Middle frontal gyrus (tissue), 1 donor: ENCODE data around the gene MEFV.
"Not testable (repeated sequence)": the region's sequence is repeated elsewhere in the genome, so short reads cannot be mapped to it uniquely, and the experiment has no call there.

ENCODE experiments used
- DNase-seq: peaks from one replicate; pipeline ENCODE4 v3.0.0-alpha.2; 2015; ENCODE audit warnings: low spot score; ENCODE audit errors: extremely low spot score

Gene MEFV

DNA sequence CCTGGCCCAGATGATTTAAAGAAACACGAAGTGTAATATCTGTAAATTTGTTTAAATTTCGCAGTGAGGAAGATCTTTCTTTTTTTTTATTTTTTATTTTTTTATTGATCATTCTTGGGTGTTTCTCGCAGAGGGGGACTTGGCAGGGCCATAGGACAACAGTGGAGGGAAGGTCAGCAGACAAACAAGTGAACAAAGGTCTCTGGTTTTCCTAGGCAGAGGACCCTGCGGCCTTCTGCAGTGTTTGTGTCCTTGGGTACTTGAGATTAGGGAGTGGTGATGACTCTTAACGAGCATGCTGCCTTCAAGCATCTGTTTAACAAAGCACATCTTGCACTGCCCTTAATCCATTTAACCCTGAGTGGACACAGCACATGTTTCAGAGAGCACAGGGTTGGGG lies 14.3 kb upstream of the MEFV start:
- not testable (repeated sequence) for DNase-seq

DNA sequence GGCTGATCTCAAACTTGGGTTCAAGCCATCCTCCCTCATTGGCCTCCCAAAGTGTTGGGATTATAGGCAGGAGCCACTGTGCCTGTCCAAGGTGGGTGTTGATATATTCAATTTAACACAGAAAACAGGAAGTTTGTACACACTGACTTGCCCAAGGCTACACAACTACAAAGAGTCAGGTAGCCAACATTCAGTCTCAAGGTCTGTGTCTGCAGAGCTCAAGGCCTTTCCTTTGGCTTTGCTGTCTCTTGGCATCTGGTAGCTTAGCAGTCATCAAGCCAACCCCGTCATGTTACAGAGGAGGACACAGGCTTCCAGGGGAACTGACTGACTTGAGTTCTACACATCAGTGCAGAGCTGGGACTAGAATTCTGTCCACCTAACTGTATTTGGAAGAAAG lies 11.9 kb upstream of the MEFV start:
- no peak for DNase-seq

GRCh38 chr16:3266873-3267537 lies 10.6 kb upstream of the MEFV start:
- no peak for DNase-seq

DNA sequence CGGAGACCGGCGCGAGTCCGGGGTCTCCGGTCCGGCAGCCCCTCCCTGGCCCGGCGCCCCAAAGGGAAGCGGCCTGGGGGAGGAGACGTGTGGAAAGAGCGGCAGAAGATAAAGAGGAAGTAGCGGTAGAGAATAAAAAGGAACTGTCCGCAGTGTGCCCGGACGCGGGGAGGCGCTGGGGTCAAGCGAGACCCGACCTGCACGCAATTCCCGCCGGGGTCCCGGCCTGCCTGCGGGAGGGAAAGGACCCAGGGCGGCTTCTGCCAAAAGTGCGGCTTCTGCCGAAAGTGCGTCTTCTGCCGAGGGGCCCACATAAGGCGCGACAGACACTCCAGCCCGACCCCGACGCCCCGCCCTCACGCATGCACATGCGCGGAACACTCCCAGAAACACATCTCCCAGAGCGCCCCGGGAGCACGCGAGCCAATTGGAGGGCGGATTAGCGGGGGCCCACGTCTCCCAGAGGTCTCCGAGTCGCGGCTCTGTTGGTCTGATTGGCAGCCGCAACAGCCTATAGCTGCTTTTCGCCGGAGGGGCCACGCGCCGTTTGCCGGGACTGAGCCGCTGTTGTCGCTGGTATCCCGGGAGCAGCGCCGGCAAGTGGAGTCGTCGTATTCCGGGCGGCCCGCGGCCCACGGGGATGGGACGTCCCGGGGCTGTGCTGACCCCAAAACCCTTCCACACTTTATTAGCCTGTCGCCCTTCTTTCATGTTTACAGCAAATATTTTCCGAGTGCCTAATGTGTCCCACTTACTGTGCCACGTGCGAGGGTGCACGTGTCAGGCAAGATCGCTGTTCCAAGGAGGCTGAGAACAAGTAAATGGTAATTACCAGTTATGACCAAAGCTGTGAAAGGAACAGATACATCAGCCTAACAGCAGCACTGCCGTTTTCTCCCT lies 8.0 kb upstream of the MEFV start:
- DNase-seq: peak; percentile 98

DNA sequence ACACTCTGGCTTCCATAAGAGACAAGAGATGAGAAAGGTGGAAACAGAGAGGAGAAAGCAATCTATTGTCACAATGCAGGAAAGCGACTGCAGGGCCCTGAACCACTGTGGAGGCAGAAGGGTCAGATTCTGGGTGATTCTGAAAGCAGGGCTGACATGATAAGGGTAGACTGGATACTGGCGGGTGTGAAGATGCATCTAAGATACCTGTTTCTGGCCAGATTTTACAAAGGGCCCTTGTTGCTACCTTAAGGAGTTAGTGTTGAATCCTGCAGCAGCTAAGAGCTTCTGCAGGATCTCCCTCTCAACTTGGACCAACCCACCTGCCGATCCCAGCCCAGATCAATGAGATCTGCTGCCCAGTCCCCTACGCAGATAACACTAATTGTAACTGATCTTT lies 6.1 kb upstream of the MEFV start:
- no peak for DNase-seq

GRCh38 chr16:3259836-3260235 lies 3.4 kb upstream of the MEFV start:
- DNase-seq: no peak

GRCh38 chr16:3256866-3257465 lies 533 bp upstream of the MEFV start:
- DNase-seq: no peak

DNA sequence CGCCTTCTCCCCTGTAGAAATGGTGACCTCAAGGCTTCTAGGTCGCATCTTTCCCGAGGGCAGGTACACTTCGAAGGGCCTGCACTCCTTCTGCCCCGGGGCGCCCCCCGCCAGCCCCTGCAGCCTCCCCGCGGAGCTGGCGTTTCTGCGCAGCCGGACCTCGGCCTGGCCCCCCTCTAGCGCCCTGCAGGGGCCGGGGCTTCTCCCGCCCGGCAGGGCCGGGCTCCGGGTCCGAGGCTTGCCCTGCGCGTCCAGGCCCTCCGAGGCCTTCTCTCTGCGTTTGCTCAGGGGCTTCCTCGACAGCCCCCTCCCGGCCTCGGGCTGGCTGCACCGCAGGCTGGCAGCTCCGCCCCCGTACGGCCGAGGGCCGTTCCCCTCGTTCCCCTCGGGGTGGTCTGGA lies 2.1 kb downstream of the MEFV start:
- no peak for DNase-seq

- DNase-seq: no peak
Observed at GRCh38 chr16:3252967-3253366, 3.5 kb downstream of the MEFV start.

- no peak for DNase-seq
Observed at GRCh38 chr16:3249451-3249850, 7.0 kb downstream of the MEFV start.

DNA sequence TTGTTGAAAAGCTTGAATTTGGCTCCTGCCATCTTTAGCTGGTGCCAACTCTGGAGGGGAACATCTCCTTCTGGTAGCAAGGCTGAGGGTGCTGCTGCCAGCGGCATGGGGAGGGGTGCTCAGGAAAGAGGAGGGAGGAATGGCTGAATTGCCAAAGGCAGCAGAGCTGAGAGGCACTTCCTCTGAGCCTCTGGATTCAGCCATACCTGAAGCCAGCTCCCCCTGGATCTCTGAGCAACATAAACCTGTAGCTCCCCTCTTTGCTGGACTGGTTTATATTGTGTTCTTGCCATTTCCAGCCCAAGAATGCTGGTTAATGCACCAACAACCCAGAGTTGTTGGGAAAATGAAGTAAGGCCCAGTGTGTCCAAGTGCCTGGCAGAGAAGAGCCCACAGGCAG lies 7.4 kb downstream of the MEFV start:
- DNase-seq: no peak

DNA sequence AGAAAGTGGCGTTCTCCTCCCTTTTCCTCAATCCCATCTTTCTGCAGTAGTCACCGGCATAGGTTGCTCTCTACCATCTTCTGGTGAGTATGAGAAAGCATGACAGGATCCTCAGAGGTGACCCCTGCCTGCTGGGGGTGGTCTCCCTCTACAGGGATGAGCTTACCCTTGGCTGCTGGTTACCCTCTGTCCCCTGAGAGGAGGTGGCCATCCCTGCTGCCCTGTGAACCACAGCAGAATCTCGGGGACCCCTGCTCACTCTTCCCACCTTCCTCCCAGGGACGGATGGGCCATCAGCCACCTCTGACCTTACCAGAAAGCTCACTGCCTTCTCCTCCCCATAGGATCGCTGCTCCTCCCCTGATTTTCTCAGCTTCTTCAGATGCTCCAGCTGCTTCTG lies 7.8 kb downstream of the MEFV start:
- no peak for DNase-seq

DNA sequence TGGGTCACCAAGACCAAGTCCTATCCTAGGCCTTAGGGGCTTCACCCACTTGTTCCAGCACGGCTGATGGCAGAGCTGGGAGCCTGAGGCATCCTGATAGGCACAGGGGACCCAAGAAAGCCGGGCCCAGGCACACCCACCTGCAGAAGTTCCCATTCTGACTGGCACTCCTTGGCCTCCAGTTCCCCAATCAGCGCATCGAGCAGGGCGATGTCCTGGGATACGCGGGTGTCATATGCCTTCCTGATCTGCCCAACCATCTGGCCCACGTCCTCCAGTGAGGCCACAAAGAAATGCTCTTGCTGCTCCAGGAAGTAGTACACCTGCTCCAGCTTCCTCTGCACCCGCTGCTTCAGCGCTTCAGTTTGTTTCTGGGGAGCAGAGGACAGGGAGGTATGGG lies 9.6 kb downstream of the MEFV start:
- DNase-seq: no peak

- no peak for DNase-seq
Observed at GRCh38 chr16:3246002-3246401, 10.4 kb downstream of the MEFV start.

DNA sequence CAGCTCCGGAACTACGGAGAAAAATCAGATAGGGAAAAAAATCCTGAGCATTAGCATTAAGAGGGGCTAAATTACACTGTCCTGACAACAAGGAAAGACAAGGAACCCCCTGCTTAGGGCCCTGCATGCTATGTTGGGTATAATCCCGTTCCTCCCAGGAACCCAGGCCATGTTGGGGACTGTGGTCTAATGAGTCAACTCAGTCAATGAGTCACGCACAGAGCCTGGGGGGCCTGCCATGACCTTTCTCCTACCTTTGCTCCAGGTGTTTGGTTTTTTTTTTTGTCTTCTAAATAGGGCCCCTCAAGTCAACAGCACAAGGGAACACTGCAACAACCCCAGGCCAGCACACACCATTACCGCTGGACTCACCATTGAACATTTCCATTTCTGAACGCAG lies 12.6 kb downstream of the MEFV start:
- no peak for DNase-seq

DNA sequence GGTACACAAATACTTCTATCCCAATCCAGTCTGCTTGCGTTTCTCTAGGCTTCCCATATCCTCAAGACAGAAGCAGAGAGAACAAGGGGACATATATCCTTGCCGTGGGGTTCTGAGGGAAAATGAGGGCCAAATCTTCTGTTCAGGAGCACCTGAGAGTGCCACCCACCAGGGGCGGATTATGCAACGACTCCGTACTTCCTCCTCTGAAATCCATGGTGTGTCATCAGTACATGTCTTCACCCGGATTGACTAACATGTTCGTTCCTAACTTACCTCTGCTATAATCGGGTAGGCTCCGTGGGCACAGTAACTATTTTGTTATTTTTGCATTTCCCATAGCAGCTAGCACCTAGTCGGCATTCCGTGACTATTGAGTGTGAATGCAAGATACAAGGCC lies 13.7 kb downstream of the MEFV start:
- DNase-seq: no peak

DNA sequence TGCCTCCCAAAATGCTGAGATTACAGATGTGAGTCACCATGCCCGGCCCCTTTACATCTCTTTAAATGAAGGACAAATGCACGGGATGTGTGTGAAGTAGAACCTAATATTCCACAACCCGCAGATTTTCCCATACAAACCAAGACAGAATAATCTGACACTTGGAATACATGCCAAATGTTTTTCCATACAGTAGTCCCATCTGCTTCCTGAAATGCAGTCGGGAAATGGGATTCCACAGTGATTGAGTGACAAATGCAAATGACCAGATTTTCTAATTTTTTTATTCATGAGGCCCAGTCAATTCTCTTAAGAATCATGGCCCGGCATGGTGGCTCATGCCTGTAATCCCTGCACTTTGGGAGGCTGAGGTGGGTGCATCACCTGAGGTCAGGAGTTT lies 14.7 kb downstream of the MEFV start:
- no peak for DNase-seq

GRCh38 chr16:3235856-3236669 lies 20.4 kb downstream of the MEFV start:
- no peak for DNase-seq

DNA sequence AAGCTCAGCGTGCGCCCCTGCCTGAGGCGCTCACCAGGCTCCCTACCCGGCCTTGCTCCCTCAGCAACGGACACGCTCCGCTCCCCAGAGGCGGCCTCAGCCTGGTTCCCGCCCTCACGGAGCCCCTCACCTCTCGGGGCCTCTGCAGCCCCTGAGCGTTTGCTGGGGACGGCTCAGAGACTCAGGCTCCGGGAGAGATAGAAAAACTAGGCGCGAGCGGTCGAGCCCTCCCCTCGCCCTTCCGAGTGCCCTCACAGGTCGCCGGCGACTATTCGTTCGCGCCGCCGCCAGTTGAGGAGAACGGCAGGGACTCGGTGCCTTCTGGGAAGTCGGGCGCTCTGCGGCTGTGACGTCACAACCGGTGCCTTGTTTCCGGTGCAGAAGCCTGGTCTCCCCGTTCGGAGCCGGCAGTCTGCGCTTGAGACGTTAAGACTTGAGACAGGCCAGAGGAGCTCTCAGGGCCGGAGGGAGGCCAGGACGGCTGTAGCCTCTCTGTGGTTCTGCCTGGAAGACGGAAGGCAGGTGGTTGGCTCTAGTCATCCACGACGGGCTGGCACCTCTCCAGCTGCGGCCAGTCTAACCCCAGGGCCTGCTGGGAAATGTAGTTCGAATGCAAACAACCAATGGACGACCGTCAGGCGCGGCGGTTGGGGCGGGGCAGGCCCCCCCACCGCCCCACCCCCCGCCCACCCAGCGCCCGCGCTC lies 21.4 kb downstream of the MEFV start, which contains the start of gene ZNF200:
Gene ZNF200, minus strand, starts transcription at position 302 of the 705 bp plus-strand sequence. CDS start 1,403 bp downstream, outside the sequence.
- DNase-seq: peak; percentile 93

- no peak for DNase-seq
Observed at GRCh38 chr16:3234543-3234856, 21.9 kb downstream of the MEFV start.

DNA sequence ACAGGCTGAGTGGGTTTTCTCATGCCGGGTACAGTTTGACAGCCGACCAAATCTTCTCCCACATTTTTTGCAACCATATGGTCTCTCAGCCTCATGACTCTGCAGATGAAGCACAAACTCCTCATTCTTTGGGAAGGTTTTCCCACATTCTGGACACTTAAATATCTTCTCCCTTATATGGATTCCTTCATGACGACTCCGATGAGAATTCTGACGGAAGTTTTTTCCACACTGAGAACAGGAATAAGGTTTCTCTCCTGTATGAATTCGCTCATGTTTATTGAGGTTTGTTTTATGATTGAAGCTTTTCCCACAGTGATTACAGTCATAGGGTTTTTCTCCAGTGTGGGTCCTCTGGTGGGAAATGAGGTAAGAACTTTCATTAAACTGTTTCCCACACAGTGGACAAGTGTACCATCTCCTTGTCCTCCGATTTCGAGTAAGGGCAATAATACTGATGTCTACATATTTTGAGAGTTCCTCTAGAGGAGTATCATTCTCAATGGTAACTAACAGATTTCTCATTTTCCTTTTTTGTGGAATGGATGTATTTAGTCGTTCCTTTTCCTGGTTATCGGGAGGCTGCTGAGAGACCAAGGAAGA lies 32.4 kb downstream of the MEFV start:
- no peak for DNase-seq
